ENCODE measurements around the gene MTTP.
A peak's percentile ranks its signal among the peaks of the same experiment; 100 is the strongest.

MTTP gene

DNA sequence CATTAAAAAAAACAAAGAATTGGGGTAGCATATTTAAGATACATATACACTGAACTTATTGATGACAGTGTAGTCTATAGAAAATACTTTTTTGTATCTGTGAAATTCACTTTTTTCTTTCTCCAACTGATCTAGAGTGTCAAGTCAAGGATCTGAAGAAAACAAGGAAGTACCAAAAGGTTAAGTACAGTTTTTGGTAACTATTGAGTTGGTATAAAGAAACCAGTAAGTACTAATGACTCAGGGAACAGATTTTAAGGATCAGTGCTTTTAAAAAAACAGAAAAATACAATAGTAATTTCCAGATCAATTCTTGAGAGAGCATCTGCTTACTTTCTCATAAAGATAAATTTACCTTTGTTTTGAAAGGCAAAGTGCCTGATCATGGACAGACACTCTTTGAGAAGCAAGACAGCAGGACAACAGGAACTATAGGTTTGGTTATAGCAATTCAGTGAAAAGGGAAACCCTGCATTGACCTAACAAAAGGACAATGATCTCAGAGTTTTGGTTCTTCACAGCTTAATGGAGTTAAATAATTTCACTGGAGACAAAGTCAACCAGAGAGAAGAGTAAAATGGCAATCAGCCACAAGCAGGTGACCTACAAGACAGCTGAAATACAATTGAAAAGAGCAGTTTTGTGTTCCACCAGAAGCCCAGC, 34.2 kb upstream of the MTTP start:
- no peak overlapping the region for H3K4me3 ChIP-seq (ENCODE audit: low read depth, low read length)
- TF ChIP-seq, protein P1, sequence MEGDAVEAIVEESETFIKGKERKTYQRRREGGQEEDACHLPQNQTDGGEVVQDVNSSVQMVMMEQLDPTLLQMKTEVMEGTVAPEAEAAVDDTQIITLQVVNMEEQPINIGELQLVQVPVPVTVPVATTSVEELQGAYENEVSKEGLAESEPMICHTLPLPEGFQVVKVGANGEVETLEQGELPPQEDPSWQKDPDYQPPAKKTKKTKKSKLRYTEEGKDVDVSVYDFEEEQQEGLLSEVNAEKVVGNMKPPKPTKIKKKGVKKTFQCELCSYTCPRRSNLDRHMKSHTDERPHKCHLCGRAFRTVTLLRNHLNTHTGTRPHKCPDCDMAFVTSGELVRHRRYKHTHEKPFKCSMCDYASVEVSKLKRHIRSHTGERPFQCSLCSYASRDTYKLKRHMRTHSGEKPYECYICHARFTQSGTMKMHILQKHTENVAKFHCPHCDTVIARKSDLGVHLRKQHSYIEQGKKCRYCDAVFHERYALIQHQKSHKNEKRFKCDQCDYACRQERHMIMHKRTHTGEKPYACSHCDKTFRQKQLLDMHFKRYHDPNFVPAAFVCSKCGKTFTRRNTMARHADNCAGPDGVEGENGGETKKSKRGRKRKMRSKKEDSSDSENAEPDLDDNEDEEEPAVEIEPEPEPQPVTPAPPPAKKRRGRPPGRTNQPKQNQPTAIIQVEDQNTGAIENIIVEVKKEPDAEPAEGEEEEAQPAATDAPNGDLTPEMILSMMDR (IDR thresholded peaks at IDR 0.05; ENCODE audit: low read depth, low read length, missing control alignments), result no peak
- no peak for DNase-seq (ENCODE audit: low read depth)

DNA sequence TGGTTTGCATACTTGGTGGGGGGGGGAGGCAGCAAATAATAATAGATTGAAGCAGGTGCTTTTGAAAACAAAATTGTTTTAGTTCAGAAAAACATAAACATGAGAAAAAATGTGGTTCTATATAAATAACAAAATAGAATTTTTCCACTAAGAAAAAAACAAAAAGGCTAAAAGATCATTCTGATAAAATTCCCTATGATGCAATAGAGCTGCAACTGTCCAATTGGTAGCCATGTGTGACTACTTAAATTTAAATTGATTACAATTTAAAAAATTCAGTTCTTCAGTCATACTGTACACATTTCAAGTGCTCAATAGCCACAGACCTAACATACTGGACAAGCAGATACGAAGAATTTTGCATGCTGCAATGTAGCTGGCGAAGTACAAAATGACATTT, 21.8 kb upstream of the MTTP start:
- no peak overlapping the region for H3K4me3 ChIP-seq (ENCODE audit: low read depth, low read length)
- TF ChIP-seq, protein P1 (IDR thresholded peaks at IDR 0.05; ENCODE audit: low read depth, low read length, missing control alignments), result no peak

DNA sequence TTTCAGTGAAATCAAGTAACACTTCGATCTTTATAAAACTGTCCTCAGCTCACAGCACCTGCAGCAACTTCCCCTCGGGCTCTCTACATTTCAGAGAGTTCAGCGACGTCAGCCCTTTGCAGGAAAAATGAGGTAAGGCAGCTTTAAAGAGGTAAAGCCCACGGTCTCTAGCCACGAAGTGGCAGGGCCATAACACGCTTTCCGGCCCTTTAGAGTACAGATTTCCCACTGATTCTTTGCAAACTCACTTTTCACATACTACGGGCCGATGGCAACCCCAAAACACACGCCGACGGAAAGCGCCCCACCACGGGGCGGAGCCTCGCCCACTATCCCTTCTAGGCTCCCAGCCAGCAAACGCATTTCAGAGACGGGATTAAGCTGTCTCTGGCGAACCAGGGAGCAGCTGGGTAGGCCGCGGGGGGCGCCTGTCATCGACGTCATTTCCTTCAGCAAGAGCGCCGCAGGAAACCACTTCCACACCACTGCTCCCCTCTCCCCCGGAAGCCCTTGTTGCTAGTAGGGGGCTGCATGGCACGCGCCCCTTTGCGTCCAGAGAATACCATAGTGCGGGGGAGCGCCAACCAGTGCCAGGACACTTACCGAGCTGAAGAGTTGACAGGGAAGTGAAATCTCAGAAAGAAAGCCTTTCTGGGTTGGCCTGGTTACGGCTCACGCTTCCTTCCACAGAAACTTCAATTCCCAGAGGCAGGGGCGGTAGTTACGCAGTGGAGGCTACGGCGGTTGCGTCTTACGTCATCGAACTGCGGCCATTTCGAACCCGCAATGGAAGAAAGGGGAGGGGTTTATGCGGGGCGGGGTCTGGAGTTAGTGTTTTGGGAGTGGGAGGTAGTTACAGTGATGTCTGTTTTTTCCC, 11.1 kb upstream of the MTTP start, which contains the start of gene TRMT10A:
Gene TRMT10A (minus strand): TSS at position 730 of the 877 bp plus-strand sequence. CDS start 4,701 bp downstream, outside the sequence.
- TF ChIP-seq, protein P1 (IDR thresholded peaks at IDR 0.05; ENCODE audit: low read depth, low read length, missing control alignments), result no peak
- peak; percentile 92 for DNase-seq (ENCODE audit: low read depth)
- H3K4me3 ChIP-seq (ENCODE audit: low read depth, low read length), result peak within 1 kb of the TSS; percentile 75

More for the DNA sequence above, 21.8 kb upstream of the MTTP start:
- no peak for DNase-seq (ENCODE audit: low read depth)

DNA sequence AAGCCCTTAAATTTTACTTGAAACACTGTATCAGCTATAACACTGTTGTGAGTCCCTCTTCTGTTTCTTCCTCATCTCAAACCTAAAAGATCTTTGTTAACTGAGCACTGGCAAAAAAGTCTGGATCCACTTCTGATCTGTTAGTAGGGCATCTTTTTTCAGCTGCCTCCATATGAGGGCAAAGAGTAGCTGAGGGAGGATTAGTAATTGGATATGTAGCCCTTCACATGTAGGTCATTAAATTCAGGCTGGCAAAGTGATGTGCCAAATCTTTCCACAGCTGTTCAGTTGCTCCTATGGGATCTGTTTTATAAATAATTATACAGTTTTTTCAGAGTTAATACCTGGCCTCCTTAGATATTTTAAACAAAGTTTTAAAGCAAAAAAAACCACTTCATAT, 9.7 kb upstream of the MTTP start:
- TF ChIP-seq, protein P1 (IDR thresholded peaks at IDR 0.05; ENCODE audit: low read depth, low read length, missing control alignments), result no peak
- no peak overlapping the region for H3K4me3 ChIP-seq (ENCODE audit: low read depth, low read length)
- no peak for DNase-seq (ENCODE audit: low read depth)

DNA sequence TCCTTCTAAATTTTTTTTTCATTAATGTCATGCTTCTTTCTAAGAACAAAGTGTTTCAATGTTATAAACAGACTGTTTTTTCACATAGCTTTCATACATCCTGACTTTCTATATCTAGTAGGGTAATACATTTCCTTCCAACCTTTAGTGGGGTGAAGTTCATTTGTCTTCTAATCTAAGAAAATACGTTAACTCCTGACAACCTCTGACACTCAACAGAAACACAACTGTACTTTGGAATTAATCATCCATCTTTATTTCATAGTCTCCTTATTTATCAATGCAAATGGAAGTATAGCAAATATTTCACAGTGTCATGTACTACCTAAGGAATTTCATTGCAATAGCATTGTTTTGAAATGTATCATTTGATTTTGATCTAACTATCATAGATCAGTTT, 2.7 kb upstream of the MTTP start:
- DNase-seq (ENCODE audit: low read depth), result no peak

DNA sequence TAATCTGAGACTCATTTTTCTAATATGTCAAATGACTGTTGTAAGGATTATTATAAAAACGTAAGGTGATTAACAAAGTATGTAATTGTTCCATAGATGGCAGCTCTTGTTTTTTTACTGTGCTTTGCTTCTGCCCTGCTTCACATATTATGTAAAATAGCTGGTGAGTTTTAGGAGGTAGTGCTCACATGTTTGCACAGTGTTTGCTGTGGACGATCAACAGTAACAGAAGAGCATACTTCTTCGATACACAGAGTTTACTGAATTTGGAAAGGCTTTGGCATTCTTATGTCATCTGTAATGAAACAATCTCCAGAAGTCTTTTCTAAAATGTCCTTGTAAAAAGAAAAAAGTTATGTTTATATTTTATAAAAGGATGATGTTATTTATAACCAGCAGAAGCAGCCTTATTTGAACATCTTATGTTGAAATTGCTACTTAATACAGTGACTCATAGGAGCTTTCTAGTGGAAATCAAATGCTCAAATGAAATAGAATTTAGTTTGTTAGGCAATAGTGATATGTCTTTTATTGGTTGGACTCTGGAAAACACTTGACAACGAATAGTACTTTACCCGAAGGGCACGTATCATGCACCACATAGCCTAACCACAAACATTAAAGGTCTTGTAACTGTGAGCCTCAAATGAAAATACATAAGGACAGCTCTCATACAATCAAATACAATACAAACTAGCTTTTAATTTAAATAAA, 1.9 kb upstream of the MTTP start:
- TF ChIP-seq, protein P1 (IDR thresholded peaks at IDR 0.05; ENCODE audit: low read depth, low read length, missing control alignments), result no peak
- H3K4me3 ChIP-seq (ENCODE audit: low read depth, low read length), result no peak overlapping the region
- DNase-seq (ENCODE audit: low read depth), result no peak

More for the DNA sequence above, 2.7 kb upstream of the MTTP start:
- H3K4me3 ChIP-seq (ENCODE audit: low read depth, low read length), result no peak overlapping the region
- TF ChIP-seq, protein P1 (IDR thresholded peaks at IDR 0.05; ENCODE audit: low read depth, low read length, missing control alignments), result no peak

Data from GM12864 (cell line).